Pancreas (tissue), 10 donors: ENCODE data around the gene NR2F1. TPM values are rescaled to one million over a fixed set of nuclear protein-coding genes. Genes with fewer than 3 reads are reported as not detected.

Source experiments
- ATAC-seq, 4 donors: fragments of 200-7000 bp; cut with Tn5 transposase; one replicate each; pipeline versions ENCODE4 v1.8.0 to v1.9.1; 2020; ENCODE audit warnings: mild to moderate bottlenecking in 4 of 4, moderate library complexity in 4 of 4
- DNase-seq, 6 donors: peaks; one replicate each; pipeline ENCODE4 v3.0.0-alpha.2; 2020
- FAIRE-seq: peaks from 2 replicates; lab custom pipeline; 2012; peaks lifted over from hg19 to GRCh38; lab: Jason Lieb, UNC
- H3K27ac ChIP-seq, 4 donors: fragments of 200-600 bp; sonication (generic); 1 replicate in 3 of 4; 2 replicates in 1 of 4; pipeline versions ENCODE4 v1.5.0 to v1.8.0; 2020
- H3K27me3 ChIP-seq, 4 donors: fragments of 200-600 bp; one replicate each; pipeline ENCODE4 v1.8.0; 2021
- H3K36me3 ChIP-seq, 3 donors: fragments of 200-600 bp; sonication (generic) in 1 of 3; one replicate each; pipeline versions ENCODE4 v1.5.0 to v1.8.0; 2020 to 2021
- H3K4me1 ChIP-seq, 3 donors: fragments of 200-600 bp; one replicate each; pipeline ENCODE4 v1.8.0; 2021
- H3K4me3 ChIP-seq, 4 donors: fragments of 200-600 bp; sonication (generic) in 2 of 4; one replicate each; pipeline versions ENCODE4 v1.5.0 to v1.8.0; 2020 to 2021
- H3K9me3 ChIP-seq, 4 donors: fragments of 200-600 bp; one replicate each; pipeline ENCODE4 v1.8.0; 2021
- WGBS, 2 donors: extraction: QIAGEN DNeasy Blood & Tissue Kit; methylation state at CpG; one replicate each; pipeline ENCODE4 v1.1.7; 2013; 5-methylcytosine and 5-hydroxymethylcytosine counted together
- intact Hi-C, 3 donors: fragments of 100-400 bp; cut with DNase I; formaldehyde crosslinking; loops; one replicate each; pipeline versions ENCODE4 v1.11.1 to v1.14.2; 2022
- polyA plus RNA-seq, 2 donors: library from polyadenylated mRNA; stranded (reverse); fragments of 200-250 nt; gene quantifications; one replicate each; pipeline ENCODE4 v1.2.3, GENCODE V29; 2013
- total RNA-seq, 6 donors: library from RNA; stranded (reverse); fragmentation: NEBNext Ultra II Directional in 4 of 6; extraction: Animal tissue kit (Norgen Biotek cat#: 25700) in 4 of 6; gene quantifications; one replicate each; pipeline versions ENCODE4 v1.2.1 to v1.2.4, GENCODE V29; 2021 to 2023
- TF ChIP-seq, protein P1 (sequence below), 4 donors: fragments of 200-600 bp; sonication (generic) in 3 of 4; IDR thresholded peaks; one replicate each; pipeline versions ENCODE4 v1.5.0 to v1.8.0; 2021; ENCODE audit warnings: antibody characterized with exemption in 4 of 4
- donor health status: healthy with polysubstance abuse.
- donor health status: DM: no; HTN: no; CAD: no; lungs with moderate emphysema.
- donor health status: DM: no; HTN: no; CAD: no.
- donor health status: control.
- donor health status: control.
- donor health status: Bipolar disorder and iron deficiency.
- donor health status: DM: yes; HTN: yes; CAD: no.
- donor health status: DM: no; HTN: no; CAD: no.
- donor health status: DM: no; HTN: no; CAD: no.
- donor health status: DM: yes; HTN: yes; CAD: no.

NR2F1 gene
- total and polyA plus RNA-seq, 8 donors, result 1.4 to 8.1 (median 4.9) TPM

DNA sequence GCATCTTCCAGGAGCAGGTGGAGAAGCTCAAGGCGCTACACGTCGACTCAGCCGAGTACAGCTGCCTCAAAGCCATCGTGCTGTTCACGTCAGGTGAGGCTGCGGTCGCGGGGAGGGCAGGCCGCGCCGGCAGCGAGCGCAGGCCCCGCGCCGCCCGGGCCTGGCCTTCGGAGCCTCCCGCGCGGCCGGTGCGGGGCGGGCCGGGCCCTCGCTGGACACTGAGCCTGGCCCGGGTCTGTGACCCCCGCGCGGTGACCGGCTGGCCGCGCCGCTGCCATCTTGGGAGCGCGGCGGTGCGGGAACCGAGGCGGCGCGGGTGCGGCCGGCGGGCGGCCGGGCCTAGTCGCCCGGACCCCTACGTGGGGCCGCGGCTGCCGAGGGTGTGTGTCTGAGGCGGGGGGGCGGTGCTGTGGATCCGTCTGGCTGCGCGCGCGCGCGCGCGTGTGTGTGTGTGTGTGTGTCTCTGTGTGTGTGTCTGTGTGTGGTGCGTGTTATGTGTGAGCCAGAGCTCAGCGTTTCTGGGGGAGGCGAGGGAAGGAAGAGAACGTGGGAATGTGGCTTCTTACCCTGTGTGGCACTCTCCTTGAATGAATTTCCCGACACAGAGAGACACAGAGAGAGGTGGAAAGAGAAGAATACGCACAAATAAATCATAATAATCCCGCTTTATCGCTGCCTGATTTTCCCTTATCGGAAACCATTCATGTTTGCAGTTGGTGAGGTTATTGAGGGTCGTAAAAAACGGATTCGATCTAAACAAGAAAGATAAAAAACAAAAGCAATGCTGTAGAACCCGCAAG is 5.5 kb downstream of the NR2F1 start:
- H3K27me3 ChIP-seq, result peaks cover 0 to 14% (median 0%) of the 10 kb centered on the region in 4 donors
- intact Hi-C loops, result no loop called here

DNA sequence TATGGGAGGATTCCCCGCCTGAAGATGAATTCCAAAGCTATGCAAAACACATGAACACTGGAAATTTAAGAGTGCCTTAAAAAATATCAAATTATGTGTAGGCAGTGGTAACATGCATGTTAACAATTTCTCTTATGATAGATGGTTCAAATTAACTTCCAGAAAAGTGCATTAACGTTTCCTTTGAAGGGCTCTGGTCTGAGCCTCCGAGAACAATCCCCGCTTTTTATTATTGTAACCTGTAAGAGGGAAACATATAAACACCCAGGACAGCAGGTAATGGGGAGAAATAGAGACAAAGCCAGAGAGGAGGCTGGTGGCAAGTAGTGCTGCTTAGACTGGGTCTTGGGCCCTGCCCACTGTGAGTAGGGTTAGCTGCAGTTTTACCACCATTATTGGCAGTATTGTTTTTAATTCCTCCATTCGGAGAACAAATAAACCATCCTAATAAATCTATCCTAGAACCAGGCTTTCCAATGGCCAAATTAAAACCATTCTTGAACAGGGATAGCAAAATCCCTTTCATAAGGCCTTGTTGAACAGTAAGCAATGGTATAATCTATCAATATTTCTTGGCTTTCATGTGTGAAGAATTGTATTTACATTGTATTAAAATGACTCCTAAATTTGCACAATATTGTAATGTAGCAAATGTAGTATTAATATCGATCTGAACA is 6.3 kb downstream of the NR2F1 start:
- no peaks in the 10 kb centered on the region for H3K36me3 ChIP-seq
- no peak overlapping the region for H3K4me3 ChIP-seq
- no peak for ATAC-seq
- H3K27ac ChIP-seq, result no peak overlapping the region
- TF ChIP-seq, protein P1, sequence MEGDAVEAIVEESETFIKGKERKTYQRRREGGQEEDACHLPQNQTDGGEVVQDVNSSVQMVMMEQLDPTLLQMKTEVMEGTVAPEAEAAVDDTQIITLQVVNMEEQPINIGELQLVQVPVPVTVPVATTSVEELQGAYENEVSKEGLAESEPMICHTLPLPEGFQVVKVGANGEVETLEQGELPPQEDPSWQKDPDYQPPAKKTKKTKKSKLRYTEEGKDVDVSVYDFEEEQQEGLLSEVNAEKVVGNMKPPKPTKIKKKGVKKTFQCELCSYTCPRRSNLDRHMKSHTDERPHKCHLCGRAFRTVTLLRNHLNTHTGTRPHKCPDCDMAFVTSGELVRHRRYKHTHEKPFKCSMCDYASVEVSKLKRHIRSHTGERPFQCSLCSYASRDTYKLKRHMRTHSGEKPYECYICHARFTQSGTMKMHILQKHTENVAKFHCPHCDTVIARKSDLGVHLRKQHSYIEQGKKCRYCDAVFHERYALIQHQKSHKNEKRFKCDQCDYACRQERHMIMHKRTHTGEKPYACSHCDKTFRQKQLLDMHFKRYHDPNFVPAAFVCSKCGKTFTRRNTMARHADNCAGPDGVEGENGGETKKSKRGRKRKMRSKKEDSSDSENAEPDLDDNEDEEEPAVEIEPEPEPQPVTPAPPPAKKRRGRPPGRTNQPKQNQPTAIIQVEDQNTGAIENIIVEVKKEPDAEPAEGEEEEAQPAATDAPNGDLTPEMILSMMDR (IDR thresholded peaks at IDR 0.05), result no peak
- DNase-seq, result no peak
- no peak for FAIRE-seq
- H3K27me3 ChIP-seq, result peaks cover 0 to 14% (median 1%) of the 10 kb centered on the region in 4 donors
- H3K4me1 ChIP-seq, result no peaks in the 10 kb centered on the region
- WGBS, 2 donors, result 85 to 86% methylated on average over 6 of the region's 6 CpGs
- intact Hi-C loops, result no loop called here
- H3K9me3 ChIP-seq, result no peaks in the 10 kb centered on the region

More for the DNA sequence above, 5.5 kb downstream of the NR2F1 start:
- TF ChIP-seq, protein P1 (IDR thresholded peaks at IDR 0.05), result no peak
- peak overlapping the region in 1 of 4 donors; percentile 18 for H3K4me3 ChIP-seq
- WGBS, 2 donors, result 43 to 50% methylated on average over 70 to 78 of the region's 78 CpGs
- no peaks in the 10 kb centered on the region for H3K9me3 ChIP-seq
- H3K36me3 ChIP-seq, result no peaks in the 10 kb centered on the region
- no peak for FAIRE-seq
- H3K4me1 ChIP-seq, result peaks cover 0 to 2% (median 0%) of the 10 kb centered on the region in 3 donors
- no peak for DNase-seq
- no peak overlapping the region for H3K27ac ChIP-seq
- no peak for ATAC-seq

DNA sequence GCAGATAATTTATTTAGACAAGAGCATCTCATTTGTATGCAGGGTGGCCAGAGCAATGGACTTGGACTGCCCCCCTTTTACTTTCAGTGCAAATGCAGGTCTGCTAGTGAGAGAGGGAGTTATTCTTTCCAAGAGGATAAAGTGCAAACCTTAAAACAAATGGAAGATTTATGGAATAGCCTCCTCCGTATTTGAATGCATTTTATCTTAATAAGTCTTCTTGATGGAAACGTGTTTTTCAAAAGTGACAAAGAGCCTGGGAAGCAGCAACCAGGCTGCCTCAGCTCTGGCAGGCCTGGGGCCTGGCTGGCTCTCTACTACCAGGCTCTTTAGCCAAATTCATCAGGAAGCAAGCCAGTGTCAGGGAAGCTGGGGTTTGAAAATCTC is 6.8 kb downstream of the NR2F1 start:
- Histone ChIP-seq H3K4me1 (no peaks in the 10 kb centered on the region), H3K27me3 (peaks cover 0 to 14% (median 1%) of the 10 kb centered on the region in 4 donors), H3K9me3 (no peaks in the 10 kb centered on the region), H3K27ac (no peak overlapping the region), H3K36me3 (no peaks in the 10 kb centered on the region), H3K4me3 (no peak overlapping the region)
- no peak for ATAC-seq
- intact Hi-C loops, result loop anchor here in 1 of 3 donors (10.0 kb wide), 1 partner anchor 205 kb away; no protein-coding TSS in a partner anchor
- FAIRE-seq, result no peak
- no peak for DNase-seq
- WGBS, 2 donors, result 70 to 84% methylated on average over 2 of the region's 2 CpGs
- TF ChIP-seq, protein P1 (IDR thresholded peaks at IDR 0.05), result no peak

DNA sequence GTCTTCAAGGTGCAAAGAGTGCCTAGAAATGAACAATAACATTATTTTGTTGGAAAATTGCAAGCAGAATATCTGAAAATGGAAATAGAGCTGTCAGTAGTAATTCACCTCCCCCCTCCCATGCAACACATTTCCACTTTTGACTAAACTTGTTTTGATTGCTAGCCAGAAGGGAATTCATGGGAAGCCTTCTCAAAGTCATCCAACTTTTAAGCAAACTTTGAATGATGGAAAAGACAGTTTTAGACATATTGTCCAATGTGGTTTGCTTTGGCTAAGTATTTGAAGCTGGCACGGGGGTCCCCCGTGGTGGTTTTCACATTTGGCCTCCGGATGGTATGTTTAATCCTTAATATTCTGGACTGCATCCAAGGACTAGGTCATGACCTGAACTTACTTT is 7.5 kb downstream of the NR2F1 start:
- H3K27ac ChIP-seq, result no peak overlapping the region
- no peaks in the 10 kb centered on the region for H3K9me3 ChIP-seq
- no peak for FAIRE-seq
- H3K27me3 ChIP-seq, result peaks cover 0 to 14% (median 1%) of the 10 kb centered on the region in 4 donors
- no peak for DNase-seq
- intact Hi-C loops, result loop anchor here in 1 of 3 donors (10.0 kb wide), 1 partner anchor 204 kb away; no protein-coding TSS in a partner anchor
- H3K4me3 ChIP-seq, result no peak overlapping the region
- WGBS, 2 donors, result 66 to 82% methylated on average over 3 of the region's 3 CpGs
- no peak for ATAC-seq
- no peaks in the 10 kb centered on the region for H3K4me1 ChIP-seq
- TF ChIP-seq, protein P1 (IDR thresholded peaks at IDR 0.05), result no peak
- no peaks in the 10 kb centered on the region for H3K36me3 ChIP-seq
